RWPE1 (cell line): ENCODE data around the gene RASGRF2.

Experiments used
- CTCF ChIA-PET: fragments of 350-600 bp; sonication (Branson Sonifier 250); formaldehyde crosslinking; extraction: SDS; loops from one replicate; lab custom pipeline; 2021; lab: Yijun Ruan, JAX
- POLR2A ChIA-PET: fragments of 400-600 bp; formaldehyde crosslinking; extraction: SDS; loops from one replicate; lab custom pipeline; 2020; ENCODE audit warnings: antibody characterized with exemption; ENCODE audit not compliant: low non-redundant PET; lab: Yijun Ruan, JAX
- DNase-seq: peaks from one replicate; pipeline ENCODE4 v3.0.0; 2012; ENCODE audit warnings: low spot score
- H3K27ac ChIP-seq: fragments of 450-650 bp; 2 replicates; pipeline ENCODE4 v1.5.1; 2017
- CTCF ChIP-seq: fragments of 450-650 bp; conservative IDR thresholded peaks from 2 replicates; pipeline ENCODE4 v1.5.1; 2017; ENCODE audit warnings: low read depth, mild to moderate bottlenecking

The RASGRF2 gene

GRCh38 chr5:81192373-81192750, 232.2 kb downstream of the RASGRF2 start:
- POLR2A ChIA-PET = no interaction called here
- no peak for TF ChIP-seq CTCF
- H3K27ac ChIP-seq = no peak overlapping the region
- no peak for DNase-seq
- CTCF ChIA-PET = interaction anchor here (0.6 to 1.6 kb wide), 2 partner anchors 84 to 884 kb away, joined by 4 read pairs; no protein-coding TSS in a partner anchor

- peak; percentile 87 for DNase-seq
- CTCF ChIA-PET = interaction anchor here (0.6 to 2.0 kb wide), 20 partner anchors 10 to 1079 kb away, joined by 3 to 9 read pairs (median 4); no protein-coding TSS in a partner anchor
- POLR2A ChIA-PET = no interaction called here
- H3K27ac ChIP-seq = no peak overlapping the region
- TF ChIP-seq CTCF = peak; percentile 98
Observed at GRCh38 chr5:81194633-81195334, 234.6 kb downstream of the RASGRF2 start.

- DNase-seq = no peak
- ChIA-PET CTCF (interaction anchor here (0.6 to 2.0 kb wide), 18 partner anchors 9 to 1079 kb away, joined by 3 to 9 read pairs (median 4); no protein-coding TSS in a partner anchor), POLR2A (no interaction called here)
- no peak overlapping the region for H3K27ac ChIP-seq
- peak; percentile 57 for TF ChIP-seq CTCF
Observed at GRCh38 chr5:81195335-81195929, 235.3 kb downstream of the RASGRF2 start.

GRCh38 chr5:81202655-81203054, 242.5 kb downstream of the RASGRF2 start:
- H3K27ac ChIP-seq = no peak overlapping the region
- ChIA-PET CTCF (interaction anchor here (1.2 kb wide), 1 partner anchor 97 kb away, joined by 3 read pairs; no protein-coding TSS in a partner anchor), POLR2A (no interaction called here)
- TF ChIP-seq CTCF = no peak
- DNase-seq = no peak

- CTCF ChIA-PET = interaction anchor here (1.2 to 1.8 kb wide), 2 partner anchors 8 to 96 kb away, joined by 3 to 9 read pairs; no protein-coding TSS in a partner anchor
- POLR2A ChIA-PET = no interaction called here
Observed at GRCh38 chr5:81203729-81204128, 243.6 kb downstream of the RASGRF2 start.

DNA sequence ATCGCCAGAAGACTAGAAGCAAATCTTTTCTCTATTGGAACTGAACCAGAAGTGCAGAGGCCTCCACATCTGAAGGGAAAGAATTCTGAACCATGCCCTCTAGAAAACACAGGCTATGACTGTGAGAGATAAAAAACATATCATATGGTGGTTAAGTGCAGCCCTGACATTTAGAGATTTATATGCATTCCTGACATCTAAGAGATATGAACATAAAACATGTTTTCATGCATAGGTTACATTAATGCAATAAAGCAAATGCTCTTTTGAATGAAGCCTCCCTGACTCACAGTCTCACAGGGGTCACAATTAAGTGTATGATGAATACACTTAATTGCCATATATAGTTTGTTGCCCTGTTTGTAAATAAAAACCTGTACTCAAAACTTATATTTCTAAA, 244.0 kb downstream of the RASGRF2 start:
- no peak for DNase-seq
- ChIA-PET CTCF (interaction anchor here (1.8 kb wide), 1 partner anchor 9 kb away, joined by 9 read pairs; no protein-coding TSS in a partner anchor), POLR2A (no interaction called here)
- no peak overlapping the region for H3K27ac ChIP-seq
- TF ChIP-seq CTCF = no peak

More at GRCh38 chr5:81203729-81204128, 243.6 kb downstream of the RASGRF2 start:
- no peak for TF ChIP-seq CTCF
- H3K27ac ChIP-seq = no peak overlapping the region
- no peak for DNase-seq
